OCI-LY7 (cell line): ENCODE data around the gene COX8A. TPM values are rescaled to one million over a fixed set of nuclear protein-coding genes. Genes with fewer than 3 reads are reported as not detected.

Experiments
- BruUV-seq: library from RNA; stranded (reverse); fragments of 400-500 nt; replicated peaks from 2 replicates; lab custom pipeline; 2021; lab: Mats Ljungman, UMichigan
- CTCF ChIA-PET: fragments of 300-600 bp; sonication (Branson Sonifier 250); formaldehyde crosslinking; loops from one replicate; lab custom pipeline; 2022; ENCODE audit warnings: antibody characterized with exemption; ENCODE audit not compliant: unreplicated experiment; lab: Charles Lee
- POLR2A ChIA-PET: fragments of 300-600 bp; sonication (Branson Sonifier 250); formaldehyde crosslinking; loops from one replicate; lab custom pipeline; 2022; ENCODE audit warnings: antibody characterized with exemption; lab: Charles Lee
- DNase-seq: peaks from one replicate; pipeline ENCODE4 v3.0.0-alpha.2; 2015; ENCODE audit warnings: low spot score
- H2AFZ ChIP-seq: fragments of 200-600 bp; sonication (generic), shearing (Covaris generic); 2 replicates; pipeline ENCODE4 v1.6.1; 2014; ENCODE audit warnings: mild to moderate bottlenecking, antibody characterized with exemption, low read length, moderate library complexity
- H3K27ac ChIP-seq: fragments of 200-600 bp; sonication (generic); 2 replicates; pipeline ENCODE4 v1.5.1; 2014; ENCODE audit warnings: mixed run types, low read depth, mild to moderate bottlenecking, moderate library complexity, low read length, inconsistent platforms; ENCODE audit not compliant: poor library complexity, severe bottlenecking
- H3K36me3 ChIP-seq: fragments of 200-600 bp; sonication (generic); 2 replicates; pipeline ENCODE4 v1.6.1; 2014; ENCODE audit warnings: mild to moderate bottlenecking, antibody characterized with exemption, low read length, moderate library complexity, mixed read lengths; ENCODE audit not compliant: insufficient read depth
- H3K4me1 ChIP-seq: fragments of 200-600 bp; sonication (generic); 2 replicates; pipeline ENCODE4 v1.5.1; 2014; ENCODE audit warnings: mild to moderate bottlenecking, low read length; ENCODE audit not compliant: insufficient read depth, poor library complexity, severe bottlenecking
- H3K4me2 ChIP-seq: fragments of 200-600 bp; sonication (generic); 2 replicates; pipeline ENCODE4 v1.6.1; 2014; ENCODE audit warnings: mild to moderate bottlenecking, low read length
- H3K4me3 ChIP-seq: fragments of 200-600 bp; sonication (generic); 2 replicates; pipeline ENCODE4 v1.5.1; 2014; ENCODE audit warnings: mild to moderate bottlenecking, low read depth, low read length; ENCODE audit not compliant: poor library complexity, severe bottlenecking
- H3K79me2 ChIP-seq: fragments of 200-600 bp; sonication (generic); 2 replicates; pipeline ENCODE4 v1.6.1; 2016; ENCODE audit warnings: low read depth, mild to moderate bottlenecking, low read length, moderate library complexity, mixed read lengths; ENCODE audit not compliant: insufficient read depth
- H3K9me2 ChIP-seq: fragments of 200-600 bp; sonication (generic); 2 replicates; pipeline ENCODE4 v1.6.1; 2016; ENCODE audit warnings: mild to moderate bottlenecking, low read length, mixed read lengths; ENCODE audit not compliant: insufficient read depth
- H3K9me3 ChIP-seq: fragments of 200-600 bp; sonication (generic); 2 replicates; pipeline ENCODE4 v1.6.1; 2014; ENCODE audit warnings: mild to moderate bottlenecking, mixed run types, low read length, mixed read lengths
- H4K20me1 ChIP-seq: fragments of 200-600 bp; sonication (generic); 2 replicates; pipeline ENCODE4 v1.6.1; 2014; ENCODE audit warnings: mild to moderate bottlenecking, antibody characterized with exemption, low read length, moderate library complexity, mixed read lengths; ENCODE audit not compliant: insufficient read depth
- EZH2phosphoT487 ChIP-seq: fragments of 200-600 bp; sonication (generic); IDR thresholded peaks from 2 replicates; pipeline ENCODE4 v1.6.1; 2018; ENCODE audit warnings: low read depth, borderline replicate concordance, mild to moderate bottlenecking, mixed run types, antibody characterized with exemption, low read length, moderate library complexity, mixed read lengths
- intact Hi-C: fragments of 100-400 bp; cut with micrococcal nuclease; formaldehyde crosslinking; loops from one replicate; pipeline ENCODE4 v1.10.0; 2022; ENCODE audit not compliant: unreplicated experiment
- small RNA-seq: library from RNA; depleted of rRNA; stranded (forward); fragments of <200 nt; gene quantifications from one replicate; pipeline ENCODE3, GENCODE V24; 2014
- total RNA-seq, 2 experiments: library from RNA; depleted of rRNA in 1 of 2; stranded (reverse); fragments of >200 nt in 1 of 2; shearing (Covaris generic) in 1 of 2; gene quantifications; 2 replicates each; pipeline ENCODE4 v1.2.3, GENCODE V29; 2014 to 2022
- TF ChIP-seq, protein P1 (sequence below): fragments of 200-600 bp; sonication (generic); conservative IDR thresholded peaks from 2 replicates; pipeline ENCODE4 v1.5.1; 2014; ENCODE audit warnings: mild to moderate bottlenecking, antibody characterized with exemption, low read length, moderate library complexity, mixed read lengths

COX8A gene
- total RNA-seq, 2 experiments from 2014 or later: 373 to 811 TPM

DNA sequence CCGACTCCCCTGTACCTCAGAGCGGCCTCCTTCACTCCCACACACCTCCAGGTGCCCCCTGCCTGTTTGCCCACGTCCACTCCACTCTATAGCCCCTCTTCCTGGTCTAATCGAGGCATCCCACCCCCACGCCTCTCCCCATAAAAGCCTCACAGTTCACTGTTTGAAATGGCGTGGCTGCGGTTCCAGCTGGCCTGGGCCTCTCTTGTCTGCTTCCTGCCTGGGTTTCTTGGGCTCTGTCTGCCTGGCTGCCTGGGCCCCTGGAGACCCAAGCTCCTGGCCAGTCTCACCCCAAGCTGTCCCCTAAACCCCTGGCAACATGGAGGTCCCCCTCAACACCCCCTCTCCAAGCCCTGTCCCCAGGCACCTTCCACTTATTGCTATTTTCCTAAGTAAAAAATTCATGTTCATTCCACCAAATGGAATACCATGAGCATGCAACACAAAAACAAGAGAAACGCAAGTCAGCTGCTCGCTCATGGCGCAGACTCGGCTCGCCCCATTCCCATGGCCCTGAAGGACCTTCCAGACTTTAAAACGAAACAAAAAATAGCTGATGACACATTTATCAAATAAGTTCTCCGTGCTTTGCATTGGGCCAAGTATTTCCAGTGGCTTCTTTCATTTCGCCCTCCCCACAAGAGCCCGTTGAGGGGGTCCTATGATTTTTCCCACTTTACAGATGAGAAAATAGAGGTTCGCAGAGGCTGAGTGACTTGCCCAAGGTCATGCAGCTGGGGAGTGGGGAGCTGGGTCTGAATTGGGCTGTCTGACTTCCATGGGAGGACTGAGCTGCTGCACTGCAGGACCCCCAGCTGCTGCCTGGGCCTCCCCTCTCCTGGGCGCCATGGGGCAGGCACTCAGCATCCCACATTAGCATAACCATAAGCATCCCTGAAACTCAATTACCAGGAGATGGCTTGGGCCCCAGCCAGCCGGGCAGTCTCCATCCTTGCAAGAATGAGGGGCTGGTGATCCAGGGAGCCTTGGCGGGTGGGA is 49.6 kb downstream of the COX8A start:
- DNase-seq: no peak

GRCh38 chr11:64025205-64025604 is 50.8 kb downstream of the COX8A start:
- H4K20me1 ChIP-seq: no peaks in the 10 kb centered on the region
- CTCF ChIA-PET: no interaction called here
- no peak for TF ChIP-seq EZH2phosphoT487
- TF ChIP-seq, protein P1, sequence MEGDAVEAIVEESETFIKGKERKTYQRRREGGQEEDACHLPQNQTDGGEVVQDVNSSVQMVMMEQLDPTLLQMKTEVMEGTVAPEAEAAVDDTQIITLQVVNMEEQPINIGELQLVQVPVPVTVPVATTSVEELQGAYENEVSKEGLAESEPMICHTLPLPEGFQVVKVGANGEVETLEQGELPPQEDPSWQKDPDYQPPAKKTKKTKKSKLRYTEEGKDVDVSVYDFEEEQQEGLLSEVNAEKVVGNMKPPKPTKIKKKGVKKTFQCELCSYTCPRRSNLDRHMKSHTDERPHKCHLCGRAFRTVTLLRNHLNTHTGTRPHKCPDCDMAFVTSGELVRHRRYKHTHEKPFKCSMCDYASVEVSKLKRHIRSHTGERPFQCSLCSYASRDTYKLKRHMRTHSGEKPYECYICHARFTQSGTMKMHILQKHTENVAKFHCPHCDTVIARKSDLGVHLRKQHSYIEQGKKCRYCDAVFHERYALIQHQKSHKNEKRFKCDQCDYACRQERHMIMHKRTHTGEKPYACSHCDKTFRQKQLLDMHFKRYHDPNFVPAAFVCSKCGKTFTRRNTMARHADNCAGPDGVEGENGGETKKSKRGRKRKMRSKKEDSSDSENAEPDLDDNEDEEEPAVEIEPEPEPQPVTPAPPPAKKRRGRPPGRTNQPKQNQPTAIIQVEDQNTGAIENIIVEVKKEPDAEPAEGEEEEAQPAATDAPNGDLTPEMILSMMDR: no peak
- H3K27ac ChIP-seq: no peak overlapping the region
- no peaks in the 10 kb centered on the region for H3K36me3 ChIP-seq
- intact Hi-C loops: no loop called here
- no TSS peak for BruUV-seq
- H3K9me3 ChIP-seq: no peaks in the 10 kb centered on the region
- no peak for DNase-seq
- H3K79me2 ChIP-seq: no peaks in the 10 kb centered on the region
- no peak overlapping the region for H2AFZ ChIP-seq
- H3K4me2 ChIP-seq: no peak overlapping the region
- no peaks in the 10 kb centered on the region for H3K9me2 ChIP-seq
- POLR2A ChIA-PET: interaction anchor here (0.6 to 1.0 kb wide), 2 partner anchors 9 to 288 kb away, joined by 3 to 4 read pairs; no protein-coding TSS in a partner anchor
- H3K4me1 ChIP-seq: peaks cover 15% of the 10 kb centered on the region
- no peak overlapping the region for H3K4me3 ChIP-seq

More for the DNA sequence above, 49.6 kb downstream of the COX8A start:
- Histone ChIP-seq H3K9me3 (no peaks in the 10 kb centered on the region), H3K4me1 (peaks cover 15% of the 10 kb centered on the region), H3K4me3 (no peak overlapping the region), H4K20me1 (no peaks in the 10 kb centered on the region), H3K27ac (no peak overlapping the region), H2AFZ (no peak overlapping the region), H3K79me2 (no peaks in the 10 kb centered on the region), H3K36me3 (no peaks in the 10 kb centered on the region), H3K9me2 (no peaks in the 10 kb centered on the region), H3K4me2 (no peak overlapping the region)
- TF ChIP-seq EZH2phosphoT487: no peak
- TF ChIP-seq, protein P1: no peak
- ChIA-PET CTCF (interaction anchor here (0.6 kb wide), 1 partner anchor 85 kb away, joined by 5 read pairs; the partner anchor contains the start of gene NAA40), POLR2A (interaction anchor here (0.6 to 1.6 kb wide), 4 partner anchors 7 to 491 kb away, joined by 3 to 4 read pairs (median 3); no protein-coding TSS in a partner anchor)
- intact Hi-C loops: no loop called here
- no TSS peak for BruUV-seq

Small RNA genes lying within 50 kb of the gene (small RNA-seq; reads per million reads assigned to genes)
- gene RNU6-45P: not detected

Other genes starting within 250 kb of the COX8A start
- 6.8 and 10.3 TPM in 2 replicates for gene ZFTA, start 205.8 kb upstream of the COX8A start, total RNA-seq (2014; rRNA removed; shearing (Covaris generic))
- 12.7 TPM in 2 replicates for gene ZFTA, start 205.8 kb upstream of the COX8A start, total RNA-seq (2022)
- 57.9 and 71.1 TPM in 2 replicates for gene SPINDOC, start 161.2 kb upstream of the COX8A start, total RNA-seq (2014; rRNA removed; shearing (Covaris generic))
- gene SPINDOC, start 161.2 kb upstream of the COX8A start, total RNA-seq (2022): 81.6 and 81.8 TPM in 2 replicates
- 20.8 and 22.7 TPM in 2 replicates for gene MARK2, start 135.5 kb upstream of the COX8A start, total RNA-seq (2014; rRNA removed; shearing (Covaris generic))
- gene MARK2, start 135.5 kb upstream of the COX8A start, total RNA-seq (2022): 40.1 and 45.4 TPM in 2 replicates
- 2.1 and 2.4 TPM in 2 replicates for gene RCOR2, start 57.5 kb upstream of the COX8A start, total RNA-seq (2014; rRNA removed; shearing (Covaris generic))
- 2.4 and 3.2 TPM in 2 replicates for gene RCOR2, start 57.5 kb upstream of the COX8A start, total RNA-seq (2022)
- 24.5 and 34.5 TPM in 2 replicates for gene NAA40, start 35.6 kb upstream of the COX8A start, total RNA-seq (2014; rRNA removed; shearing (Covaris generic))
- gene NAA40, start 35.6 kb upstream of the COX8A start, total RNA-seq (2022): 45.1 and 45.5 TPM in 2 replicates
- gene OTUB1, start 11.8 kb downstream of the COX8A start, total RNA-seq (2014; rRNA removed; shearing (Covaris generic)): 51.9 and 72.4 TPM in 2 replicates
- gene OTUB1, start 11.8 kb downstream of the COX8A start, total RNA-seq (2022): 88.1 and 88.5 TPM in 2 replicates
- gene FLRT1, start 61.3 kb downstream of the COX8A start, total RNA-seq (2014; rRNA removed; shearing (Covaris generic)): not detected in 2 replicates
- 0.11 TPM in 1 of 2 replicates, not detected in the other for gene FLRT1, start 61.3 kb downstream of the COX8A start, total RNA-seq (2022)
- 24.8 and 25.4 TPM in 2 replicates for gene MACROD1, start 191.5 kb downstream of the COX8A start, total RNA-seq (2014; rRNA removed; shearing (Covaris generic))
- 14.4 and 14.7 TPM in 2 replicates for gene MACROD1, start 191.5 kb downstream of the COX8A start, total RNA-seq (2022)
- 271 and 309 TPM in 2 replicates for gene STIP1, start 211.6 kb downstream of the COX8A start, total RNA-seq (2014; rRNA removed; shearing (Covaris generic))
- gene STIP1, start 211.6 kb downstream of the COX8A start, total RNA-seq (2022): 186 and 240 TPM in 2 replicates
- 116 and 120 TPM in 2 replicates for gene FERMT3, start 232.1 kb downstream of the COX8A start, total RNA-seq (2014; rRNA removed; shearing (Covaris generic))
- gene FERMT3, start 232.1 kb downstream of the COX8A start, total RNA-seq (2022): 167 and 201 TPM in 2 replicates